Natural killer cell treated with Interleukin-12 subunit alpha and Interleukin-12 subunit beta and Interleukin-15 and Interleukin-18, amount 100 ng/mL, for 72 hours (primary cell): ENCODE data around the gene ROBO1. TPM values are rescaled to one million over a fixed set of nuclear protein-coding genes. Genes with fewer than 3 reads are reported as not detected.
"Not testable (repeated sequence)": the region's sequence is repeated elsewhere in the genome, so short reads cannot be mapped to it uniquely, and the experiment has no call there.

Source experiments
- ATAC-seq, 2 donors: fragments of 150-1000 bp; cut with Tn5 transposase in 1 of 2; sonication (Bioruptor Pico), chemical (Tn5 transposase) in 1 of 2; 2 replicates each; pipeline ENCODE4 v1.10.0; 2021
- DNase-seq: peaks from one replicate; pipeline ENCODE4 v3.0.0; 2022; ENCODE audit warnings: low spot score
- H3K27ac Mint-ChIP-seq, 2 donors: 1 replicate in 1 of 2; 2 replicates in 1 of 2; pipeline ENCODE4 v1.8.0; 2022; ENCODE audit warnings: mixed read lengths in 2 of 2, mild to moderate bottlenecking in 1 of 2, moderate library complexity in 1 of 2
- H3K27me3 Mint-ChIP-seq, 2 donors: 1 replicate in 1 of 2; 2 replicates in 1 of 2; pipeline ENCODE4 v1.8.0; 2022; ENCODE audit warnings: mixed read lengths in 2 of 2
- H3K36me3 Mint-ChIP-seq: one replicate; pipeline ENCODE4 v1.8.0; 2022; ENCODE audit warnings: mixed read lengths
- H3K4me1 Mint-ChIP-seq, 2 donors: 1 replicate in 1 of 2; 2 replicates in 1 of 2; pipeline ENCODE4 v1.8.0; 2022; ENCODE audit warnings: low read depth in 2 of 2, mixed read lengths in 2 of 2, mild to moderate bottlenecking in 1 of 2
- H3K4me3 Mint-ChIP-seq: one replicate; pipeline ENCODE4 v1.8.0; 2022; ENCODE audit warnings: mixed read lengths
- H3K9me3 Mint-ChIP-seq: 2 replicates; pipeline ENCODE4 v1.8.0; 2022; ENCODE audit warnings: mixed read lengths
- total RNA-seq, 2 donors: library from RNA; stranded (reverse); gene quantifications; one replicate each; pipeline ENCODE4 v1.2.3, GENCODE V29; 2022

ROBO1 gene
- total RNA-seq, 2 donors from 2014 or later = 0.05 TPM; not detected in 1

DNA sequence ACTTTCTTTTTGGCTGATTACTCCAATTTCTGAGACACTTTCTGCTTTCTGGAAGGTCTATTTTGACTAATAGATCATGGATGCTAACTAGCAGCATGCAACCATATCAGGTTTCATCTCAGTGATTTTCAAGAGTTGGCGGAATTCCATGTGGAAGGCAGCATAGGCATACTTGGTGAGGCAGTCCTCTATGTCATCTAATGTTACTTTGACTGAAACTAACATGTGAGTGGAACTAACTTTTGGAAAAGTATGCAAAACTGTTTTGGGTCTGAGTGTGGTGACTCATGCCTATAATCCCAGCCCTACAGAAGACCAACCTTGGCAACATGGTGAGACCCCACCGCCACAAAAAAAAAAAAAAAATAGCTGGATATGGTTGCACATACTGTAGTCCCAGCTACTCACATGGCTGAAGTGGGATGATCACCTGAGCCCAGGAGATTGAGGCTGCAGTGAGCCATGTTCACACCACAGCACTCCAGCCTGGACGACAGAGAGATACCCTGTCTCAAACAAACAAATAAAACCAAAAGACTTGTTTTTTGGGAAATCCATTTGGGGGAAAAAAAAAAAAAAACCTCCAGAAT is 1033.7 kb downstream of the ROBO1 start:
- Mint-ChIP-seq H3K27ac (no peak overlapping the region), H3K36me3 (peaks cover 6% of the 10 kb centered on the region), H3K9me3 (peaks cover 17% of the 10 kb centered on the region), H3K4me3 (no peak overlapping the region), H3K4me1 (no peaks in the 10 kb centered on the region), H3K27me3 (no peaks in the 10 kb centered on the region)
- DNase-seq = no peak
- no peak for ATAC-seq

DNA sequence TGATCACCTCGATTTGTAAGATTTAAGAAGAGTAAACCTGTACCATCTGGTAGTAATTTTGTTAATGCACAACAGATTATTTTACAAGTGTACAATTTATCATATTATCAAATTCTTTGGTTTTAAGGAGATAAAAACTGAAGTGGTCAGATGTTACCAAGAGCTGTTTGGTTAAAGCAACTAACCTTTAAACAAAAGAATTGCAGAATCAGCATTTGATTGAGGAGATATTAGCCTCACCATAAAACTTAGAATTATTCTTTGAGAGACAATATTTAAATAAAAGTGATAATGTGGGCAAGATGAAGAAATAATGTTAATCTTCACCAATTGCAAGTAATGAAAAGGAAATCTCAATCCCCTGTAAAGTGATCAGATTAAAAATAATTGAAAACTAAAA is 1034.9 kb downstream of the ROBO1 start:
- peaks cover 3% of the 10 kb centered on the region for H3K36me3 Mint-ChIP-seq
- no peaks in the 10 kb centered on the region for H3K27me3 Mint-ChIP-seq
- H3K27ac Mint-ChIP-seq = no peak overlapping the region
- DNase-seq (no peak), ATAC-seq (no peak)
- no peak overlapping the region for H3K4me3 Mint-ChIP-seq
- peaks cover 14% of the 10 kb centered on the region for H3K9me3 Mint-ChIP-seq
- H3K4me1 Mint-ChIP-seq = no peaks in the 10 kb centered on the region

DNA sequence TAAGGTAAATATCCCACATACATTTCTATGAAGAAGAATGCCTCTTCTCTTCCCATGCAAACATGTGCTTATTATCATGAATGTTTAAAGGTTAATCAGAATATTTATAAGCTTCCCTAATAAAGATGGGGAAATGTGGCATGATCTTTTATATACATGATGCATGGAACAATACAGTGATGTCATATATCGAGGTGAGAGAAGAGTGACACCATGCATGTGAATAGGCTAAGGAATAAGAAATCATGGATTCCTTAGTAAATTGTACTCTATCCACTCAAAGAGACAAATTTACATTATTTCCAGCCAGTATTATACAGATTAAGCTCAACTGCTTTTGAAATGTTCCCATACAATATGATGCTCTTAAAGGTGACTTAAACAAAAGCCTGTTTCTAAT is 1035.3 kb downstream of the ROBO1 start:
- H3K9me3 Mint-ChIP-seq = peaks cover 12% of the 10 kb centered on the region
- no peaks in the 10 kb centered on the region for H3K4me1 Mint-ChIP-seq
- H3K27me3 Mint-ChIP-seq = no peaks in the 10 kb centered on the region
- H3K4me3 Mint-ChIP-seq = no peak overlapping the region
- DNase-seq (no peak), ATAC-seq (no peak)
- H3K36me3 Mint-ChIP-seq = no peaks in the 10 kb centered on the region
- H3K27ac Mint-ChIP-seq = no peak overlapping the region

DNA sequence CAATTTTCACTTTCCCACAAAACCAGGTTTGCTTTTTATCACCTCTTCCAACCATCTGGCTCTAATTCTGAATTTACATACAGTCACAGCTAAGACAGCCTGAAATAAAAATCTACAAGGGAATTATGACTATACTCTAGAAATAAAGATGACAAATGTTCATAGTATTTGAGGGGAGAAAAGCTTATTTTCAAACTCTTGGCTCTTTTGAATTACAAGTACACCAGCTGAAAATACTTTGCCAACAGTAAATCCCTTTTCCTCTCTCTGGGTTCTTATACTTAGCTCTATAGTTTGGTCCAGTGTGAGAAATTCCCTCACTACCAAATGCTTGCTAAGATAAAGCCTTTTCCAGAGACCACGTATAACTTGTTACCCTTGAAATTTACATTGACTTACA is 1037.9 kb downstream of the ROBO1 start:
- Mint-ChIP-seq H3K4me1 (no peaks in the 10 kb centered on the region), H3K4me3 (no peak overlapping the region), H3K27me3 (no peaks in the 10 kb centered on the region), H3K9me3 (peaks cover 10% of the 10 kb centered on the region), H3K36me3 (no peaks in the 10 kb centered on the region), H3K27ac (no peak overlapping the region)
- ATAC-seq = no peak
- DNase-seq = no peak

DNA sequence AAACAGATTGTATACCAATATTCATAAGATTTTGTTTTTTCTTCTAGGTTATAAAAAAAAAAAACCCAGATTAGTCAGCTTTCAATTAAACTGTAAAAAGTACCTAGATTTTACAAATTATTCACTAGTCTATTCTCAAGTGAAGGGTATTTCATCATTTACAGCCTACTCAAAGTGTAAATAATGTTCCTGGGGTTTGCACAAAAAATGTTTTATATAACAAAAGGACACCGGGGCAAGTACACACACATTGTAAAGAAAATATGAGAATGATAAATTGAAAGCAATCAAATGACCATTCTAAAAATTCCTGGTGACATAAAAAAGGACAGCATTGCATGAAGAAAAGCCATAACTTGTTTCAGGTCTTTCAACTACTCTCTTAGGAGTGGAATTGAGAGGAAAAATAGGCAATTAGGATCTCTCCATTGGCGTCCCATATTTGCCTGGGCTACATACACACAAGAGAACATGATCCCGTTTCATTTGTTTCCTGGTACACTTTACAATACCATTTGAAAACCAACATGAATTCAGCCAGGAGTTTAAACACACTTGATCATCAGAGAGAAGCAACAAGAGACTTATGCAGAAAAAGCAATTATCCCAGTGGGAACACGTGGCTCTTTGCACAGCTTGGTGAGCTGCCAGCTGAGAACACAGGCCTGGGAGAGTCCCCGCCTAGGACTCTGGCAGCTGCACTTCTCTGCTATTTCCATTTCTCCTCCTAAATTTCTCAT is 1039.2 kb downstream of the ROBO1 start:
- DNase-seq = no peak
- Mint-ChIP-seq H3K27me3 (no peaks in the 10 kb centered on the region), H3K27ac (no peak overlapping the region), H3K9me3 (peaks cover 10% of the 10 kb centered on the region), H3K4me3 (no peak overlapping the region), H3K4me1 (no peaks in the 10 kb centered on the region), H3K36me3 (no peaks in the 10 kb centered on the region)
- no peak for ATAC-seq

DNA sequence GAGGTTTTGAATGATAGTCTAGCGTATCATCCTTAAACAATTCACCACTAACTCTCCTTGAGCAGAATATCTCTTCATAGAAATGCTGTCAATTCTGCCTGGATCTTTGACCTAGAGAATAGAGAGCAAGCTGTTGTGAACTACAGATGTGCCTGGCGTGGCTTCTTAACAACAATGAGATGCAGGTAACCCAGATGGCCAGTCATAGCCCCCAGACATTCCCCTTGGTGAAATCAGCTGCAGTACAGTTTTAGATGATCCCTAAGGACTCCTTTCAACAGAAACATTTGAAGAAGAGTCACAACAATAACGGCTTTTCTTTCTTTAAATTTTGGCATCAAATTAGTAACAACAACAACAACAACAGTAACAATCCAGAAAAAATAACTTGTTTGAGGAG is 1041.3 kb downstream of the ROBO1 start:
- Mint-ChIP-seq H3K4me1 (no peaks in the 10 kb centered on the region), H3K27me3 (no peaks in the 10 kb centered on the region), H3K9me3 (peaks cover 6% of the 10 kb centered on the region), H3K27ac (no peak overlapping the region), H3K4me3 (no peak overlapping the region), H3K36me3 (no peaks in the 10 kb centered on the region)
- DNase-seq (no peak), ATAC-seq (no peak)

DNA sequence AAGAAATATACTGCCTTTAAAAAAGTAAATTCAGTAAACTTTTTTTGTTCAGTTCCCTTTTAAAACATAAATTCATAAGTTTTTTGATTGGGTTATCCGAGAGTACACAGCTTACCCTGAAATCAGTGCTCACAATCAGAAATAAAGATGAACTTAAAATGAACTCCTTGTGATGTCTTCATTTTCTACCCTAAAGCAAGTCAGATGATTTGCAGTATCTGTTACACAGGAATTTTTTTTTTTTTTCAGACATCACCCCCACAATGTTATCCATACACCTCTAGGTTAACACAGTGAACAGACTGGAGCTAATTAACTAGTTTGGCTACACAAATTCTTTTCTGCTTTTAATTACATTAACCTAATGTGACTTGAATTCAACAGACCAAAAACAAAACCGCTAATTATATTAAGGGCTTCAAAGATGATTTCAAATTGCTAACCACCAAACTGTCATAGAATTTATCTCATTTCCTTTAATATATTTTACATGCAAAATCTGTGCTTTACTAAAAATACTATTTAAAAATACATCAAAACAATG is 1042.0 kb downstream of the ROBO1 start:
- H3K27ac Mint-ChIP-seq = no peak overlapping the region

DNA sequence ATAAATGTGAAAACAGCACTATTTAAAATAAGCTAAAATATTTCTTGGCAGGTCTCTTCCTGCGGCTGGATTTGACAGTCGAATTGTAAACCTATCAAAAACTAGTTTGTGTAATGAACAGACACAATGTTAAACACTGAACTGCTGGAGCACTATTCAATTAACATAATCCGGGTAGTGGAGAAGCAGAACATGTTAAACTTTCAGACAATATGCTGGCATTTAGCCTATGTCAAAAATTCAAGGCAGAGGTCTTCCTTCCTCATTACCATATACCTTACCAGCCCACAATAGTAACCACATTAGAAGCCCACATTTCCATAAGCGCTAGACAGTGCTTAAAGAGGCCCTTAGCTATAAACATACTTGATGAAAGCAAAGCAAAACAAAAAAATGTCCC is 1042.9 kb downstream of the ROBO1 start:
- Mint-ChIP-seq H3K27me3 (no peaks in the 10 kb centered on the region), H3K27ac (no peak overlapping the region), H3K9me3 (peaks cover 5% of the 10 kb centered on the region), H3K4me3 (no peak overlapping the region), H3K4me1 (no peaks in the 10 kb centered on the region), H3K36me3 (no peaks in the 10 kb centered on the region)
- DNase-seq = no peak
- ATAC-seq = no peak

More for the DNA sequence above, 1042.0 kb downstream of the ROBO1 start:
- no peaks in the 10 kb centered on the region for H3K27me3 Mint-ChIP-seq
- H3K9me3 Mint-ChIP-seq = peaks cover 6% of the 10 kb centered on the region
- DNase-seq = no peak
- no peaks in the 10 kb centered on the region for H3K4me1 Mint-ChIP-seq
- H3K4me3 Mint-ChIP-seq = no peak overlapping the region
- ATAC-seq = no peak
- no peaks in the 10 kb centered on the region for H3K36me3 Mint-ChIP-seq

DNA sequence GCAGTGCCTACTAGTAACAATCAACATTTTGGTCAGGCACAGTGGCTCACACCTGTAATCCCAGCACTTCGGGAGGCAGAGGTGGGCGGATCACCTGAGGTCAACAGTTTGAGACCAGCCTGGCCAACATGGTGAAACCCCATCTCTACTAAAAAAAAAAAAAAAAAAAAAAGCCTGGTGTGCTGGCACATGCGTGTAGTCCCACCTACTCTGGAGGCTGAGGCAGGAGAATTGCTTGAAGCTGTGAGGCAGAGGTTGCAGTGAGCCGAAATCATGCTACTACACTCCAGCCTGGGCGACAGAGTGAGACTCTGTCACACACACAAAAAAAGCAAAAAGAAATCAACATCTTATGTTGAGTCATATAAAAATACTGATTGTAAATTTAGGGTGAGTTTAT is 1043.4 kb downstream of the ROBO1 start:
- not testable (repeated sequence) for ATAC-seq, H3K27me3 Mint-ChIP-seq, H3K4me3 Mint-ChIP-seq, DNase-seq, H3K27ac Mint-ChIP-seq, H3K9me3 Mint-ChIP-seq, H3K36me3 Mint-ChIP-seq, H3K4me1 Mint-ChIP-seq

DNA sequence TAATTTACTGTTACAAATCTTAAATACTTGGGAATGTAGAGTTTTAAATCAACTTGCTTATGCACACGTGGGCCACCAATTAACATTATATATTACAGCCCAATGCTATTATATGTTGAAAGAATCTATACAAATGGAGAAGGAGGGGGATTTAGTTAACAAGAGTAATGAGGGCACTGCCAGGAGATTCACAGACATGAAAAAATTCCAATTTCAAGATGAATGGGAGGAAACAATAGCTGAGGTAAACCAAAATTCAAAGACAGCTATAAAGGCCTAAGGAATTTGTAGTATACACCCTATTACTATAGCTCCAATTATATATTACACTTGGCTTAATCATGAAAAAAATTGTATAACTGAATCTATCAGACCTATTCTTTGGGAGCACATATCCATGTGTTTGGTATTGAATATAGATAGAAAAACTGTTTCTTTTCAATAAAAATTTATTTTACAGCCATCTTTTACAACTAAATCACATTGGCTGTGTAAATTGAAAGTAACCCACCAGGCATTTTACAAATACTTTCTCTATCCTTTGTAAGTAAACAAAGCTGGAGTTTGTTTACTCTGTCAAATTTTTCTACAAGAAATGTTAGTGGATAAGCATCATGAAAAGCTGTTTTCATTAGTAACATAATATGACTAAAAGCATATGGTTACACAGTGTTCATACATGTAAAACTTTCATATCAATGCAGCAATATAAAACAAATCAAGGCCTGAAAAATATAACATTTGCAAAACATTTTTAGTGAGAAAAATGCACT is 1045.8 kb downstream of the ROBO1 start:
- H3K36me3 Mint-ChIP-seq = peaks cover 5% of the 10 kb centered on the region
- no peak for DNase-seq
- no peaks in the 10 kb centered on the region for H3K27me3 Mint-ChIP-seq
- no peaks in the 10 kb centered on the region for H3K4me1 Mint-ChIP-seq
- no peak for ATAC-seq
- no peak overlapping the region for H3K4me3 Mint-ChIP-seq
- peaks cover 3% of the 10 kb centered on the region for H3K9me3 Mint-ChIP-seq
- H3K27ac Mint-ChIP-seq = no peak overlapping the region

DNA sequence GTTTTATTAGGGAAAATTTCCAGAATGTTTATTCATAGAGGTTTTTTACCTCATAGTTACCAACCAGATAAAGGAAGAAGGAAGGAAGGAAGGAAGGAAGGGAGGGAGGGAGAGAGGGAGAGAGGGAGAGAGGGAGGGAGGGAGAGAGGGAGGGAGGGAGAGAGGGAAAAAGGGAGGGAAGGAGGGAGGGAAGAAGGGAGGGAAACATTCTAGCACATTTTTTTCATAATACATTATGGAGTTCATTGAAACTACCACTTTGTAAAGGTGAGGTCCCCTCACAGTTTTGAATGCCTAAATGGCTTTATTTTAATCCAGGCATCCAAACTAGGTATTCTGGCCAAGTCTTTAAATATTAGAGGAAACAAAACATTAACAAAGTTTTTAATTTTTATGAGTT is 1049.1 kb downstream of the ROBO1 start:
- H3K27ac Mint-ChIP-seq = no peak overlapping the region
- no peak overlapping the region for H3K4me3 Mint-ChIP-seq
- peaks cover 5% of the 10 kb centered on the region for H3K36me3 Mint-ChIP-seq
- H3K27me3 Mint-ChIP-seq = no peaks in the 10 kb centered on the region
- peaks cover 10% of the 10 kb centered on the region for H3K9me3 Mint-ChIP-seq
- H3K4me1 Mint-ChIP-seq = no peaks in the 10 kb centered on the region
- ATAC-seq = no peak
- DNase-seq = no peak

DNA sequence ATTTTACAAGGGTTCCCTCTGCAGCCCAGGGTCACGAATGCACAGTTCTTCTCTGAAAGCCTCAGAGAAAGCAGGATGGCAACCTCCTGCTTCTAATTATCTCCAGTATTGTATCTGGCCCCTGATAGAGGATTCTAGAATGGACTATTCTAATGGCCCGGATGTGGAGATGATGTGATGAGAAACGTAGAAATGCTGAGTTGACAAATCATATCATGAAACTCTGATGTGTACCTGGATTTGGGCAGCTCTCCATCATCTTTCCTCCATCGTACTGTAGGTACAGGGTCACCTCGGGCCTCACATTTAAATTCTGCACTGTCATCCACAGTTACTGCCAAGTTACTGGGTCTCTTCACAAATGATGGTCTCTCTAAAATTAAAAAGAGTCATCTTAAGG is 1050.8 kb downstream of the ROBO1 start:
- H3K36me3 Mint-ChIP-seq = peaks cover 5% of the 10 kb centered on the region
- peaks cover 10% of the 10 kb centered on the region for H3K9me3 Mint-ChIP-seq
- H3K27ac Mint-ChIP-seq = no peak overlapping the region
- no peak overlapping the region for H3K4me3 Mint-ChIP-seq
- ATAC-seq = no peak
- H3K27me3 Mint-ChIP-seq = no peaks in the 10 kb centered on the region
- no peaks in the 10 kb centered on the region for H3K4me1 Mint-ChIP-seq
- no peak for DNase-seq

DNA sequence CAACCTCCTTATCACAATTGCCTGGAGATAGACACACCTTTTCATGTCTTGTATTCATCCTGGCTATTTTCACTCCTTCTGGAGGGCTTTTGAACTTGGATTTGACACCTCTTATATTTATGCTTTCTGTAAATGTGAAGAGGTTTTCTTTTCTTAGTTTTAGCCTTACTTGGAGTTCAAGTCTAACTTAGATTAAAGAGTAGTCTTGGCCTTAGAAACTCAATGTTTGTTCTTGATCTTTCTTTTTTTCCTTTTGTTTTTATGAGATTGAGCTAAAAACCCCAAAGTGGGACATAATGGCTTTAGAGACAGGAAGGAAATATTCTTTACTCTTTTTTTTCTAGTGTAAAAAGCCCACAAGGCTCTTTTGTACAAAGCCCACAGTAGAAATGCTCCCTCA is 1054.9 kb downstream of the ROBO1 start:
- H3K27ac Mint-ChIP-seq = no peak overlapping the region
- no peak for ATAC-seq
- no peak overlapping the region for H3K4me3 Mint-ChIP-seq
- peaks cover 14% of the 10 kb centered on the region for H3K9me3 Mint-ChIP-seq
- DNase-seq = no peak
- no peaks in the 10 kb centered on the region for H3K27me3 Mint-ChIP-seq
- no peaks in the 10 kb centered on the region for H3K4me1 Mint-ChIP-seq
- peaks cover 5% of the 10 kb centered on the region for H3K36me3 Mint-ChIP-seq

DNA sequence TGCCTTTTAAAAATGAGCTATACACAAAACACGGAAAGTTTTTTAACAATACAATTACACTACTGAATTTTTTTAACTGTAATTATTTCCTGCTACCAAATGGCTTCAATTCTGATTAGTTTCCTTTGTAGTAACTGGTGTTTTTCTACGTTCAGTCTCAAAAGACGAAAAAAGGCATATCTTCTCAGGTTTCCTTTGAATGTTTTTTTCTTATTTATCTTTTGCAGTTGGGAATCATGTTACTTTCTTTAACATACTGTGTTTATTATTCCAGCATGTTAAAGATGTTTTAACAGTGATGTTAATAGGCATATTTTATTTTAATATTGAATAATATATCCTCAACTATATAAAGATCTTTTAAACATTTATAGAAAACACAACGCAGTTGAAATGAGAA is 1055.5 kb downstream of the ROBO1 start:
- no peaks in the 10 kb centered on the region for H3K36me3 Mint-ChIP-seq
- no peak overlapping the region for H3K4me3 Mint-ChIP-seq
- no peaks in the 10 kb centered on the region for H3K27me3 Mint-ChIP-seq
- H3K27ac Mint-ChIP-seq = no peak overlapping the region
- H3K4me1 Mint-ChIP-seq = no peaks in the 10 kb centered on the region
- peaks cover 16% of the 10 kb centered on the region for H3K9me3 Mint-ChIP-seq
- no peak for ATAC-seq
- DNase-seq = no peak
